ENCODE data around the gene MYH6.
A peak's percentile ranks its signal among the peaks of the same experiment; 100 is the strongest.

Gene MYH6

DNA sequence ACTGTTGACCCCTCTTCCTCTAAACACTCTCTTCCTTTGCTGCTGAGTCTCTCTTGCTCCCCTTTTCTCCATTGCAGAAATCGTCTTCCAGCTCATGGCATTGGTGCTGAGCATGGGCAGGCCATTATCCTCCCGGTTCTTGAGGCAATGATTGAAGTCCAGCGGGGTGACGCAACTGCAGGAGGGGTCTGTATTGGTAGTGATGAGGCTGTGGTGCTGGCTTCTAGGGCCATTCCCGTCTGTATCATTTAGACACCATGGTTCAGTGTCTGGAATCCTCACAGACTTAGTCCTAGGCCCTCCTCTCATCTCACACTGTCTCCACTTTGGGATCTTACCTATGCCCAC lies 54.7 kb downstream of the MYH6 start:
- no peak for DNase-seq

DNA sequence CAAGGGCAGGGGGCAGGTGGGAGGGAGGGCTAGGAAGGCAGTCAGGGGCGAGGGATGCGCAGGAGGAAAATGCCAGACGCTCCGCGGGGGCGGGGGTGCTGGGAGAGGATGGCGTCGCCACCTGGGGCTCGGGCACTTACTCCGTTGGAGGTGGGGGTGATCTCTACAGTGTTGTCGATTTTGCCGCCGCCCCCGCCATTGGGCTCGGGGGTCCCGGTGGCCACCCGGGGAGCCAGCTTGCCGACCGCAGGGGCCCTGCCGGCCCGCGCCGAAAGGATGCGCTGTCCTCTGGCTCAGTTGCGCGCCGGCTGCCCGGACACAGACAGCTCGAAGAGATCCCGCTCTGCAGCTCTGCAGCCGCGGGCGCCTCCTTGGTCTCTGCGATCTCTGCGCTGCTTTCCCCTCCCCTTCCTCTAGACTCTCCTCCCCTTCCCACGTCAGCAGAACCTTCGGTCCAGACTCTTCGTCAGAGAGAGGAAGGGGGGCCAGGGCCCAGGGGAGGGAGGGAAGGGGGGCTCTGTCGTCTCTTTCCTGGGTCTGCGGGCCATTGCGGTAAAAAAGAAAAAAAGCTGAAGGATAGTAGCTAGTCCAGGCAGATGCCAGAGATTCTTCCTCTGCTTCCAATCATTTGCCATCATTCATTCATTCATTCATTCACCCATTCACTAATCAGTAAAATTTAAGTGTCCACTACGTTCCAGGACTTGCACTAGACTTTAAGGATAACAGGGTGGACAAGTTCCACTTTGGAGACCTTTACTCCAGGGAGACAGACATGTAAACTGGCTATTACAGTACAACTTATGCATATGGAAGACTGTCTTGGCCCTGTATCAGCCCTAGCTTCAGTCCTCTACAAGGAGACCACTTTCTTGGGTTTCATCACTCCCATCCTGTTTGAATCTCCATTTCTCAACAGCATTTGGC lies 55.3 kb downstream of the MYH6 start, which contains the start of gene SLC22A17:
Gene SLC22A17, minus strand, starts transcription at position 382 of the 927 bp plus-strand sequence.
- peak in 1 of 2 experiments; percentile 83 for DNase-seq

DNA sequence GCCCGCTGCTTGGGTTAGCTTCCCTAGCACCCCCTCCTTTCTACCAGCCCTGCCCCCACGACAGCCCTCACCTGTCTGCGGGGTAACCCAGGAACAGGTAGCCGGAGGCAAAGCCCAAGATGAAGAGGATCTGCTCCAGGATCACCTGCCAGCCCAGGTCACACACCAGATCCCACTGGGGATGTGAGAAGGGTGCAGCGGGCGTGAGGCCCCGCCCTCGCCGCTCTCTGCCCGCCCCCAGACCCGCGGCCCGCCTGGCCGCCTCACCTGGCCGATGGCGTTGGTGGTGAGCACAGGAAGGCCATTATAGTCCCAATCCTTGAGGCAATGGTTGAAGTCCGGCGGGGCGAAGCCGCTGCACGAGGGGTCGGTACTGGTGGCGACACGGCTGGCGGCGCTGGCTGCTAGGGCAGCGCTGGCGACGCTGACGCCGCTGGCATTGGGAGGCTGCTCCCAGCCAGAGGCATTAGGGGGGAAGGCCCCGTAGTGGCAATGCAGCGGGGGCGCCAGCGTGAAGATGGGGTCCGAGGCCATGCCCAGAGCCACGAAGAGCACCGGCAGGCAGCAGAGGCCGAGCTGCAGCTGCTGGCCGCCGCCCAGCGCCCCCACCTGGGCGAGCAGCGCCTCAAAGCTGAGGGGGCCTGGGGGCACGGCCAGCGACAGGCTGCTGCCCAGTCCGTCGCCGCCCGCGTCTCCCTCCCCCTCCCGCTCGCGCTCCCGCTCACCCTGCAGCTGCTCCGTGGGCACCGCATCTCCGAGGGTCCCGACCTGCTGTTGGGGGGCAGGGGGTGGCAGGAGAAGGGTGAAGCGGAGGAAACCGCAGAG lies 56.2 kb downstream of the MYH6 start:
- DNase-seq: no peak

DNA sequence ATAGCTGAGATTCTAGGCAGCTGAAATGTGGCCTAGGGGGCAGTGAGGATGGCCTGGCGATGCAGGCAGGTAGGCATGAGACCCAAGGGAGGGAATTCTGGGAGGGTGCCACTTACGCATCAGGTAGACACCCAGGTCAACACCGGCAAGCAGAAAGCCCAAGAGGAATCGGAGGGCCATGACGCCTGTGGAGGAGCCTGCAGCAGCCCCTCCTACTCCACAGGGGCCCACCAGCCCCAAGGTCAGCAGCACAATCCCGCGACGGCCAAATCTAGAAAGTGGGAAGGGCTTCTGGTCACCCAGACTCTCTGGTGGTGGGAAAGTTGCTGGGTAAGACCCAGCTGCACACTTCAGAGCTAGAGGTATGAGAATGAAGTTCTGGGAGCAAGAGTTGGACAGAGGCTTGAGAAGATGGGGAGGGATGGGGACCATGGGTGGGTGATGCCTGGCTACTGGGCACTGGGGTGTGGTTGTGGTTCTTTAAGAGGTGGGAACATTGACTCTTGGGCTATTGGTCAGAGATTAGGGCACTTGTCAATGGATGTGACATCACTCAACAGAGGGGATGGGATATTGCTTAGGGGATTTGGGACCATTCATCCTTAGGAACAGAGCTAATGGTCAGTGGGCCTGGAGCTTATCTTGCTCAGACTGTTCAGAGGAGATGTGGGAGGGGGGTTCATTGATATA lies 58.8 kb downstream of the MYH6 start:
- DNase-seq: no peak

DNA sequence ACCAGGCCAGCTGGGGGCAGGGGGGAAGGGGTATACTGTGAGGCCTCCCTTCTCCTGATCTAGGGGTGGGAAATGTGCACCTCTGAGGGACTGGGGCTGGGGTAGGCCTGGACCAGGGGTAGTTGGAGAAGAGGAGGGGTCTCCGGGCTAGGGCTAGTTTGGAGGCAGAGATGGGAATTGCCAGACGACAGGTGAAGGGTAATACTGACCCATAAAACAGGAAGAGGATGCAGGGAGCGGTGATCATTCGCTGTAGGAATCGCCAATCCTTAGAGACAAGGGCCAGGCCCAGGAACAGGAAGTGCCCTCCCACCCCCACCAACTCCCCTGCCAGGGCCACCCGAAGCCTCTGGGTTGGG lies 59.8 kb downstream of the MYH6 start:
- DNase-seq: no peak

DNA sequence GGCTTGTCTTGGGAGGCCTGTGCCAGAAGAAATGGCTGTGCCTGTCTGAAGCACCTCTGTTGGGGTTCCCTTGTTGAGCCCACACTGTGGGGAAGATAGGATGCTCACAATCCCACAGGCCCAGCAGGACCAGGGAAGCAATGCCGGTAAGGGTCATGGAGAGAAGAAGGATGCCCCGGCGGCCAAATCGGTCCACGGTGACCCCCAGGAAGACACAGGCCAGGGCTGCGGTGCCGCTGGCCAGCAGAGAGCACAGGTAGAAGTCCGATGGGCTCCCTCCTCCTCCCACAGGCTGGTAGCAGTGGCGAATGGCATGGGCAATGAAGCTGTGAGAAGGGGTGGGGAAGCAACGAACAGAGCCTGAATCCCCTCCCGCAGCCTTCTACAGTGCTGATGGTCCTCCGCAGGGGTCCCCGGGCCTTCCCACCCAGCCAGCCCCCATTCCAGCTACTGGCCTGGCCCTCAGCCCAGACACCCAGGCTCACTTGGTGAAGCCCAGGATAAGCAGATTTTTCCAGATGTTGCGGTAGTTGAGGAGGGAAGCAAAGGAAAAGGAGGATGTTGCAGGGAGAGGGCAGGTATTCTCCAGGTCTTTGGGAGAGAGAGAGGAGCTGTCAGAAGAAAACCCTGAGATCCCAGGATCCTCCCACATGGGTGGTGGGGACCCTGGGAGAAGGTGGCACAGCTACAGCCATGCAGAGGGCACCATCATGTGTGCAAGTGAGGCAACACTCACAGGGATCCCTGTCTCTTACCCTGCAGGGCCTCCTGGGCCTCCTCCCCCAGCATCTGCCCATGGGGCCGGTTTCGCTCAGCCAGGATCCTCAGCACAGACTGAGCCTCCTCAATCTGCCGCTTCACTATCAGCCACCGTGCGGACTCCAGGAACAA lies 60.4 kb downstream of the MYH6 start:
- no peak for DNase-seq

DNA sequence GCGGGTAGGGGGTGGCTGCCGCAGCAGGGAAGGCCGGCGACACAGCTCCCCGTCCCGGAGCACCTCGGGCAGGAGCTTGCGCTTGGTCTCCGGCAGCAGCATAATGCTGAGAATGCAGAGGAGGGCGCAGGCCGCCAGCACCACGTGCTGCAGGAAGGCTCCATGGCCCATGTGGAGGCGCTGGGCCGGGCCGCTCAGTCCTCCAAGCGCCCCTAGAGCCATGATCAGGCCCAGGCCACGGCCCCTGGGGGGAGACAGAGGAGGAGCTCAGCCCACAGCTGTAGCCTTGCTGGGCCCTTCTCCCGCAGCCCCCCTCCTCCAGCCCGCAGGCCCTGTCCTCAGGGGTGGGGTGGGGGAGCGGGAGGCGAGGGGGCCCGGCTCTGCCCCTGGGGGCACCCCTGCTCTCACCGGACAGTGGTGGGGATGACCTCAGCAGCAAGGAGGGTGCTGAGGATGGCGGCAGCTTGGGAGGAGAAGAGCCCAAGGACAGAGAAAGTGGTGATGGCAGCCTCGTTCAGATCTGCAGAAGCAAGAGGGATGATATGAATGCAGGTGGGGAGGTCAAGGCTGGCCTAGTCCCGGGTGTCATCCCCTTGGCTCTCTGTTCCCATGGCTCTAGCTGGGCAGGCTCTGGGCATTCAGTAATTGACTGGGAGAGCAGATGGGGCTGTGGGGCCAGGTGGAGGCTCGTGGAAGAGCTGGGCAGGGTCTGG lies 61.2 kb downstream of the MYH6 start:
- no peak for DNase-seq

DNA sequence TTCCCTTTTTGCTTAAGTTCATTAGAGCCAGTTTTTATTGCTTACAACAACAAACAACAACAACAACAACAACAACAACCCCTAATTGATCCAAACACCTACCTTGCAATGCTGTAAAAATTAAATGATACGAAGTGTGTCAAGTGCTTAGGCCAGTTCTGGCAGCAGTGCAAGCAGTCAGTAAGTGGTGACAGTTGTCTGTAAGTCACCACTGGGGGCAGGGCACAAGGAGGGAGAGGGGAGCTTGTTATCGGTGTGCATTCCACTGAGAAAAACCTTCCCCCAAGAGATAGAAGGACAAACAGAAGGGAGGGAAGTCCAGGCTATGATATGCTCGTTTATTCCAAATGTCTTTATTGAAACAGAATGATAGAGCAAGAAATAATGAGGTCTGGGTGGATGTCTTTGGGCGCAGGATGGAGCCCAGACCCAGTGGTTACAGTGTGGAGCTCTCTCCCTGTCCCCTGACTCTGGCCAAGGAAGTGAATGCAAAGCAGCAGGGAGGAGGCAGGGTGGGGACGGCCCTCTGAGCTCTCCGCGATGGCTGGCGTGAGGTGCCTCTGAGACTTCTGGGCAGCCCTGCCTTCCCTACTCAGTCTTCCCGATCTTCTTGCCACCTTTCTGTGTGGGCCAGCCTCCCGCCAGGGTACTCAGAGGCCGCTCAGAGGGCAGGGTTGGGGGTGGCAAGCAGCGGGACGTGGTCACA lies 61.9 kb downstream of the MYH6 start:
- DNase-seq: no peak

DNA sequence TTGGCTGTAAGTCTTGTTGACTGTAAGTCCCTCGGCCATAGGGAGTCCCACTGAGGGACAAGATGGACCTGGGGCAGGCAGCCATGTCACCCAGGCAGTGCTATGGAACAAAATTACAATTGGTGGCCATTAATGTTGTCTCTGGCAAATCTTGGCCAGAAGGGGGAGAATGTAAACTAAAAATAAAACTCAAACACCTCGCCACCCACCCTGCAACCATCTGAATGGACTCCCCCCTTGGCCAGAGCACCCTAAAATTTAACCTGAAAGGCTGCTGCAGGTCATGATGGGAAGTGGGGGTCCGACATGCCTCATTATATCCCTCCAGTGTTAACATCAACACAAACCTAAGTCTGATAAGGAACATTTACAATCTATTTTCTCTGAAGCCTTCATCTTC lies 63.6 kb downstream of the MYH6 start:
- DNase-seq: no peak

DNA sequence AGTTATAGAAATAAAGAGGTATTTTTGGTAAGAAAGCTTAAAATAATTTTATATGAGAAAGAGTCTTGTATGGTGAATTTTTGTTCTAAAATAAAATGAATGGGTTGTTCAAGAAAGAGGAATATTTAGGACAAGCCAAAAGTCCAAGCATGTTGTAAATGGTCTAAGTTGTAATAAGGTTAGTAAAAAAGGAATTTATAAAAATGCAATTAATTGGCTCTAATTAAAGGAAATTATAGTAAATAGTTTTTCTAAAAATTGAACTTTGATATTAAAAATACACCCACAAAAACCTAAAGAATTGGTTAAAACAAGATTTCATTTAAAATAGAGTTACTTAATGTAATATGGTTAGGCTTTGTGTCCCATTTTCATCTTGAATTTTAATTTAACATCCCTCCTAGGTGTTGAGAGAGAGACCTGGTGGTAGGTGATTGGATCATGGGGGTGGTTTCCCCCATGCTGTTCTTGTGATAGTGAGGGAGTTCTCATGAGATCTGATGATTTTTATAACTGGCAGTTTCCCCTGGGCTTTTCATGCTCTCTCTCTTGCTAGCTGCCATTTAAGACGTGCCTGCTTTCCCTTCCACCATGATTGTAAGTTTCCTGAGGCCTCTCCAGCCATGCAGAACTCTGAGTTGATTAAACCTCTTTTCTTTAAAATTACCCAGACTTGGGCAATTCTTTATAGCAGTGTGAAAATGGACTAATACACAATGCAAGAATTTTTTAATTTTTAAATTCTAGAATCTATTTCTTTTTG lies 68.4 kb downstream of the MYH6 start:
- no peak for DNase-seq

DNA sequence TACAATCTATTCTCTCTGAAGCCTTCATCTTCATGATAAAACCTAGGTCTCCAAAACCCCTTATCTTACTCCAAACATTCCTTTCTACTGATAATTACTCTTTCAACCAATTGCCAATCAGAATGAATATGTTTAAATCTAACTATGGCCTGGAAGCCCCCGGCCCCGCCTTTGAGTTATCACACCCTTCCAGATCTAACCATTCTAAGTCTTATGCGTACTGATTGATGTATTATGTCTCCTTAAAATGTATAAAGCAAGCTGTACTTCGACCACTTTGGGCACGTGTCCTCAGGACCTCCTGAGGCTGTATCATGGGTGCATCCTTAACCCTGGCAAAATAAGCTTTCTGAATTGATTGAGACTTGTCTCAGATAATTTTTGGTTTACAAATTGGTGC lies 72.5 kb downstream of the MYH6 start:
- no peak for DNase-seq
